ENCODE results near the gene YTHDF1.

YTHDF1 gene

GRCh38 chr20:63198606-63199005 is 17.3 kb downstream of the YTHDF1 start:
- H3K9me3 ChIP-seq (ENCODE audit: control insufficient read depth in 5 of 5, low read length in 5 of 5) = no peaks in the 10 kb centered on the region
- no peak overlapping the region for H3K9ac ChIP-seq (ENCODE audit: low read length in 5 of 5)
- H3K27me3 ChIP-seq (ENCODE audit: control insufficient read depth in 5 of 5, insufficient read depth in 4 of 5, low read length in 5 of 5) = no peaks in the 10 kb centered on the region
- peaks cover 7 to 66% (median 48%) of the 10 kb centered on the region in 5 donors for H3K36me3 ChIP-seq (ENCODE audit: control insufficient read depth in 5 of 5, insufficient read depth in 5 of 5, low read length in 5 of 5)
- H3K27ac ChIP-seq (ENCODE audit: low read depth, low read length) = no peak overlapping the region
- peaks cover 0 to 8% (median 0%) of the 10 kb centered on the region in 5 donors for H3K4me1 ChIP-seq (ENCODE audit: control insufficient read depth in 5 of 5, insufficient read depth in 5 of 5, low read length in 5 of 5)
- H3K4me3 ChIP-seq (ENCODE audit: low read depth in 1 of 5, low read length in 5 of 5) = no peak overlapping the region

GRCh38 chr20:63196768-63197470 is 19.0 kb downstream of the YTHDF1 start:
- Histone ChIP-seq H3K27me3 (ENCODE audit: control insufficient read depth in 5 of 5, insufficient read depth in 4 of 5, low read length in 5 of 5) (no peaks in the 10 kb centered on the region), H3K9ac (ENCODE audit: low read length in 5 of 5) (no peak overlapping the region), H3K9me3 (ENCODE audit: control insufficient read depth in 5 of 5, low read length in 5 of 5) (no peaks in the 10 kb centered on the region), H3K36me3 (ENCODE audit: control insufficient read depth in 5 of 5, insufficient read depth in 5 of 5, low read length in 5 of 5) (peaks cover 7 to 49% (median 31%) of the 10 kb centered on the region in 5 donors), H3K27ac (ENCODE audit: low read depth, low read length) (no peak overlapping the region), H3K4me1 (ENCODE audit: control insufficient read depth in 5 of 5, insufficient read depth in 5 of 5, low read length in 5 of 5) (peaks cover 0 to 10% (median 0%) of the 10 kb centered on the region in 5 donors), H3K4me3 (ENCODE audit: low read depth in 1 of 5, low read length in 5 of 5) (no peak overlapping the region)

GRCh38 chr20:63194797-63195173 is 21.1 kb downstream of the YTHDF1 start:
- Histone ChIP-seq H3K4me1 (ENCODE audit: control insufficient read depth in 5 of 5, insufficient read depth in 5 of 5, low read length in 5 of 5) (peaks cover 0 to 10% (median 0%) of the 10 kb centered on the region in 5 donors), H3K9me3 (ENCODE audit: control insufficient read depth in 5 of 5, low read length in 5 of 5) (no peaks in the 10 kb centered on the region)

GRCh38 chr20:63194007-63194796 is 21.7 kb downstream of the YTHDF1 start:
- Histone ChIP-seq H3K9ac (ENCODE audit: low read length in 5 of 5) (no peak overlapping the region), H3K27ac (ENCODE audit: low read depth, low read length) (no peak overlapping the region), H3K4me3 (ENCODE audit: low read depth in 1 of 5, low read length in 5 of 5) (no peak overlapping the region), H3K36me3 (ENCODE audit: control insufficient read depth in 5 of 5, insufficient read depth in 5 of 5, low read length in 5 of 5) (peaks cover 7 to 28% (median 23%) of the 10 kb centered on the region in 5 donors), H3K9me3 (ENCODE audit: control insufficient read depth in 5 of 5, low read length in 5 of 5) (no peaks in the 10 kb centered on the region), H3K27me3 (ENCODE audit: control insufficient read depth in 5 of 5, insufficient read depth in 4 of 5, low read length in 5 of 5) (peaks cover 0 to 2% (median 0%) of the 10 kb centered on the region in 5 donors), H3K4me1 (ENCODE audit: control insufficient read depth in 5 of 5, insufficient read depth in 5 of 5, low read length in 5 of 5) (peaks cover 0 to 10% (median 0%) of the 10 kb centered on the region in 5 donors)

More at GRCh38 chr20:63194797-63195173, 21.1 kb downstream of the YTHDF1 start:
- no peak overlapping the region for H3K27ac ChIP-seq (ENCODE audit: low read depth, low read length)
- H3K36me3 ChIP-seq (ENCODE audit: control insufficient read depth in 5 of 5, insufficient read depth in 5 of 5, low read length in 5 of 5) = peaks cover 7 to 33% (median 23%) of the 10 kb centered on the region in 5 donors
- H3K9ac ChIP-seq (ENCODE audit: low read length in 5 of 5) = no peak overlapping the region
- no peaks in the 10 kb centered on the region for H3K27me3 ChIP-seq (ENCODE audit: control insufficient read depth in 5 of 5, insufficient read depth in 4 of 5, low read length in 5 of 5)
- no peak overlapping the region for H3K4me3 ChIP-seq (ENCODE audit: low read depth in 1 of 5, low read length in 5 of 5)

- Histone ChIP-seq H3K4me3 (ENCODE audit: low read depth in 1 of 5, low read length in 5 of 5) (no peak overlapping the region), H3K9me3 (ENCODE audit: control insufficient read depth in 5 of 5, low read length in 5 of 5) (no peaks in the 10 kb centered on the region), H3K27ac (ENCODE audit: low read depth, low read length) (no peak overlapping the region), H3K9ac (ENCODE audit: low read length in 5 of 5) (no peak overlapping the region), H3K4me1 (ENCODE audit: control insufficient read depth in 5 of 5, insufficient read depth in 5 of 5, low read length in 5 of 5) (peaks cover 0 to 10% (median 0%) of the 10 kb centered on the region in 5 donors), H3K36me3 (ENCODE audit: control insufficient read depth in 5 of 5, insufficient read depth in 5 of 5, low read length in 5 of 5) (peaks cover 7 to 27% (median 23%) of the 10 kb centered on the region in 5 donors), H3K27me3 (ENCODE audit: control insufficient read depth in 5 of 5, insufficient read depth in 4 of 5, low read length in 5 of 5) (peaks cover 0 to 3% (median 0%) of the 10 kb centered on the region in 5 donors)
Observed at GRCh38 chr20:63192721-63193120, 23.2 kb downstream of the YTHDF1 start.

- H3K36me3 ChIP-seq (ENCODE audit: control insufficient read depth in 5 of 5, insufficient read depth in 5 of 5, low read length in 5 of 5) = peaks cover 7 to 16% (median 14%) of the 10 kb centered on the region in 5 donors
- H3K9ac ChIP-seq (ENCODE audit: low read length in 5 of 5) = no peak overlapping the region
- H3K27ac ChIP-seq (ENCODE audit: low read depth, low read length) = no peak overlapping the region
- no peak overlapping the region for H3K4me3 ChIP-seq (ENCODE audit: low read depth in 1 of 5, low read length in 5 of 5)
- peaks cover 0 to 3% (median 0%) of the 10 kb centered on the region in 5 donors for H3K27me3 ChIP-seq (ENCODE audit: control insufficient read depth in 5 of 5, insufficient read depth in 4 of 5, low read length in 5 of 5)
- H3K9me3 ChIP-seq (ENCODE audit: control insufficient read depth in 5 of 5, low read length in 5 of 5) = no peaks in the 10 kb centered on the region
- H3K4me1 ChIP-seq (ENCODE audit: control insufficient read depth in 5 of 5, insufficient read depth in 5 of 5, low read length in 5 of 5) = peaks cover 0 to 6% (median 0%) of the 10 kb centered on the region in 5 donors
Observed at GRCh38 chr20:63191400-63191799, 24.5 kb downstream of the YTHDF1 start.

- Histone ChIP-seq H3K27me3 (ENCODE audit: control insufficient read depth in 5 of 5, insufficient read depth in 4 of 5, low read length in 5 of 5) (peaks cover 0 to 3% (median 0%) of the 10 kb centered on the region in 5 donors), H3K9me3 (ENCODE audit: control insufficient read depth in 5 of 5, low read length in 5 of 5) (no peaks in the 10 kb centered on the region), H3K27ac (ENCODE audit: low read depth, low read length) (no peak overlapping the region), H3K36me3 (ENCODE audit: control insufficient read depth in 5 of 5, insufficient read depth in 5 of 5, low read length in 5 of 5) (peaks cover 4 to 12% (median 11%) of the 10 kb centered on the region in 5 donors), H3K4me1 (ENCODE audit: control insufficient read depth in 5 of 5, insufficient read depth in 5 of 5, low read length in 5 of 5) (peaks cover 0 to 6% (median 0%) of the 10 kb centered on the region in 5 donors), H3K4me3 (ENCODE audit: low read depth in 1 of 5, low read length in 5 of 5) (no peak overlapping the region), H3K9ac (ENCODE audit: low read length in 5 of 5) (no peak overlapping the region)
Observed at GRCh38 chr20:63190828-63191227, 25.1 kb downstream of the YTHDF1 start.

- H3K36me3 ChIP-seq (ENCODE audit: control insufficient read depth in 5 of 5, insufficient read depth in 5 of 5, low read length in 5 of 5) = peaks cover 0 to 4% (median 3%) of the 10 kb centered on the region in 5 donors
- H3K9me3 ChIP-seq (ENCODE audit: control insufficient read depth in 5 of 5, low read length in 5 of 5) = no peaks in the 10 kb centered on the region
- no peak overlapping the region for H3K4me3 ChIP-seq (ENCODE audit: low read depth in 1 of 5, low read length in 5 of 5)
- H3K9ac ChIP-seq (ENCODE audit: low read length in 5 of 5) = no peak overlapping the region
- H3K4me1 ChIP-seq (ENCODE audit: control insufficient read depth in 5 of 5, insufficient read depth in 5 of 5, low read length in 5 of 5) = peaks cover 0 to 6% (median 0%) of the 10 kb centered on the region in 5 donors
- peaks cover 0 to 3% (median 0%) of the 10 kb centered on the region in 5 donors for H3K27me3 ChIP-seq (ENCODE audit: control insufficient read depth in 5 of 5, insufficient read depth in 4 of 5, low read length in 5 of 5)
- H3K27ac ChIP-seq (ENCODE audit: low read depth, low read length) = no peak overlapping the region
Observed at GRCh38 chr20:63189846-63190559, 25.9 kb downstream of the YTHDF1 start.

- H3K9me3 ChIP-seq (ENCODE audit: control insufficient read depth in 5 of 5, low read length in 5 of 5) = no peaks in the 10 kb centered on the region
- peaks cover 0 to 3% (median 0%) of the 10 kb centered on the region in 5 donors for H3K27me3 ChIP-seq (ENCODE audit: control insufficient read depth in 5 of 5, insufficient read depth in 4 of 5, low read length in 5 of 5)
- no peaks in the 10 kb centered on the region for H3K36me3 ChIP-seq (ENCODE audit: control insufficient read depth in 5 of 5, insufficient read depth in 5 of 5, low read length in 5 of 5)
- H3K4me1 ChIP-seq (ENCODE audit: control insufficient read depth in 5 of 5, insufficient read depth in 5 of 5, low read length in 5 of 5) = peaks cover 0 to 6% (median 0%) of the 10 kb centered on the region in 5 donors
- no peak overlapping the region for H3K27ac ChIP-seq (ENCODE audit: low read depth, low read length)
- H3K4me3 ChIP-seq (ENCODE audit: low read depth in 1 of 5, low read length in 5 of 5) = no peak overlapping the region
- H3K9ac ChIP-seq (ENCODE audit: low read length in 5 of 5) = no peak overlapping the region
Observed at GRCh38 chr20:63189322-63189642, 26.6 kb downstream of the YTHDF1 start.

All from subcutaneous abdominal adipose tissue (tissue), 5 donors.